GM21825 (cell line): ENCODE data around the gene MAP3K14.
"Not testable (repeated sequence)": the region's sequence is repeated elsewhere in the genome, so short reads cannot be mapped to it uniquely, and the experiment has no call there.

Experiments
- ATAC-seq: cut with Tn5 transposase; IDR thresholded peaks from one replicate; pipeline ENCODE4 v1.9.1; 2021; ENCODE audit warnings: mild to moderate bottlenecking, moderate library complexity; ENCODE audit not compliant: unreplicated experiment

MAP3K14 gene

GRCh38 chr17:45316434-45317110 is at the start of gene MAP3K14:
Gene MAP3K14, minus strand, starts transcription at chr17:45317020. Its CDS starts 26,275 bp downstream, at chr17:45290745.
- ATAC-seq: peak; percentile 22

DNA sequence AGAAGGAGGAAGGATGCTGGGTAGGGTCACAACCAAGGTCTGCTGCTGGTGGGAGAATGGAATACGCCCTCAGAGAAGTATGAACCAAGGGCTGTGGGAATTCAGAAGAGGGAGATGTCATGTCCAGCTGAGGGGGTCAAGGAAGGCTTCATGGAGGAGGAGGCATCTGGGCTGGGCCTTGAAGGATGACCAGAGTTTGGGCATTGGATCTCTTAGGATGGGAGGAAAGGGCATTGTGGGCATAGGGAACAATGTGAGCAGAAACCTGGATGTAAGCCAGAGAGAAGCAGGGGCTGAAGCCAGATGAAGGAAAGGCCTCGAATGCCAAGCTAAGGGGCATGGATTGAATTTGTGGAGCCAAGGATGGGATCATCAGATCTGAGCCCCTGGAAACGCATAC is 49.2 kb upstream of the MAP3K14 start:
- ATAC-seq: no peak

GRCh38 chr17:45364531-45365390 is 47.9 kb upstream of the MAP3K14 start:
- ATAC-seq: no peak

DNA sequence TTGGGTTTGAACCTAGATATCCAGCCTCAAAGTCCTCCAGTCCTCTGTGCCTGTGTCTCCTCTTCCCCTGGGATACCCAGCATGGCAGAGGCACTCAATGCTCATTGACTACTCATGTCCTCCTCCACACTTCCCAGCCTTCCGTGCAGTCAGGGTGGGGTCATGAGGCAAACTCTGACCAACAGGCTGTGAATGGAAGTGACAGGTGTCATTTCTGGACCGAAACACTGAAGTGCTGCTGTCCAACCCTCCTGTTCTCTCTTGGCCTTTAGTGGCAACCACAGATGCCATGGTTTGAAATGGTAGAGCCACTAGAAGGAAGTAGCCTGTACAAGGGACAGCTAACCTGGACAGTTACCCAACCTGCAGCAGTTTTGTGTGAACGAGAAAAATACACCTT is 46.7 kb upstream of the MAP3K14 start:
- no peak for ATAC-seq

DNA sequence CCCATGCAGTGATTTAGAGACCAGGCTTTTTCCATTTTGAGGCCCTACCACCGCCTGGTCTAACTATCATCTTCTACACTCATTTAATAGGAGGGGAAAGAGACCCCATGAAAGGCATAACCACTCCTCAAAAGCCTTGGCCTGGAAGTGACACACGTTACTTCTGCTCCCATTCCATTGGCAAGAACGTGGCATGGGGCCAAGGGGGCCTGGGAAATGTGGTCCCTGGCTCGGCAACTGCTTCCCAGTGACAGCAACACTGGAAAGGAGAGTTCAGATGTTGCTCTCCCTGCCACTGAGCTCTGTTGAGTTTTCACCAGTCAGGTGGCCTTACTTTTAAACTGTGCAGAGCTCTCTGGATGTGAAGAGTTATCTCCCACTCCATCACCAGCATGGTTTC is 45.2 kb upstream of the MAP3K14 start:
- no peak for ATAC-seq

GRCh38 chr17:45361451-45361850 is 44.6 kb upstream of the MAP3K14 start:
- ATAC-seq: no peak

DNA sequence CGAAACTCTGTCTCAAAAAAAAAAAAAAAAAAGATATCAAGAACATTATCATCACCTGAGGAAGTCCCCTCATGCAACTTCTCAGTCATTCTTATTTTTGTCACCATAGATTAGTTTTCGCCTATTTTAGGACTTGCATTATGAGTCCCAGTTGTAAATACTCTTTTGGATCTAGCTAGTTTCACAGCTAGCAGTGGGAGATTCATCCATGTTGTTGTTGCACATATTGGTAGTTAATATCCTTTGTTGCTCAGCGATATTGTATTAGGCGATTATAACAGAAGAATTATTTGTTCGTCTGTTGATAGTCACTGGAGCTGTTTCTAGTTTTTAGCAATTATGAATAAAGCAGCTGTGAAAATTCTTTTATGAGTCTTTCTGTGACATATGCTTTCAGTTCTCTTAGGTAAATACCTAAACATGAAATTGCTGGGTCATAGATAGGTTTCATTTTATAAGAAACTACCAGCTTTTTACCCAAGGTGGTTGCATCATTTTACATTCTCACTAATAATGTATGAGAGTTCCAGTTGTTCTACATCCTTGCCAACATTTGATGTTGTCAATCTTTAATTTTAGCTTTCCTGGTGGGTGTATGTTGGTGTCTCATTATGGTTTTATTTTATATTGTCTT is 40.7 kb upstream of the MAP3K14 start:
- ATAC-seq: no peak

- ATAC-seq: no peak
These were observed 38.3 kb upstream of the MAP3K14 start for GRCh38 chr17:45355087-45355486.

- ATAC-seq: no peak
These were observed 36.2 kb upstream of the MAP3K14 start for GRCh38 chr17:45353043-45353442.

- ATAC-seq: no peak
These were observed 35.0 kb upstream of the MAP3K14 start for GRCh38 chr17:45351831-45352230.

GRCh38 chr17:45347444-45347843 is 30.6 kb upstream of the MAP3K14 start:
- no peak for ATAC-seq

GRCh38 chr17:45346216-45347015 is 29.6 kb upstream of the MAP3K14 start:
- ATAC-seq: no peak

- ATAC-seq: no peak
These were observed 28.9 kb upstream of the MAP3K14 start for GRCh38 chr17:45345554-45346215.

GRCh38 chr17:45345246-45345553 is 28.4 kb upstream of the MAP3K14 start:
- no peak for ATAC-seq

GRCh38 chr17:45343967-45344664 is 27.3 kb upstream of the MAP3K14 start:
- not testable (repeated sequence) for ATAC-seq

- no peak for ATAC-seq
These were observed 26.2 kb upstream of the MAP3K14 start for GRCh38 chr17:45342871-45343526.

- ATAC-seq: no peak
These were observed 25.5 kb upstream of the MAP3K14 start for GRCh38 chr17:45342306-45342705.

- no peak for ATAC-seq
These were observed 24.8 kb upstream of the MAP3K14 start for GRCh38 chr17:45341533-45342158.
